ENCODE results near the gene USH2A.

- TF ChIP-seq CTCF (IDR thresholded peaks at IDR 0.05) (no peak), POLR2A (IDR thresholded peaks at IDR 0.05) (no peak)
Measured at GRCh38 chr1:215612391-215612790, 810.9 kb downstream of the USH2A start.

All from prostate gland (tissue), 2 donors.